H1 (cell line): ENCODE data around the gene CTTNBP2NL.

Experiments
- ATF2 ChIP-seq: IDR thresholded peaks from 2 replicates; pipeline ENCODE4 v1.6.1; 2012; ENCODE audit warnings: low read length, inconsistent platforms
- ATF3 ChIP-seq: IDR thresholded peaks from 2 replicates; pipeline ENCODE4 v1.6.1; 2011; ENCODE audit warnings: low read depth, mild to moderate bottlenecking, low read length; ENCODE audit not compliant: insufficient read depth
- CHD2 ChIP-seq: IDR thresholded peaks from 2 replicates; pipeline ENCODE4 v1.6.1; 2012; ENCODE audit warnings: low read length, improper control_type of control experiment
- EGR1 ChIP-seq: IDR thresholded peaks from 2 replicates; pipeline ENCODE4 v1.6.1; 2011; ENCODE audit warnings: low read depth, low read length, borderline replicate concordance
- POLR2A ChIP-seq, 2 experiments: IDR thresholded peaks; 1 replicate in 1 of 2; 2 replicates in 1 of 2; pipeline ENCODE4 v1.6.1; 2011; ENCODE audit warnings: low read depth in 2 of 2, low read length in 2 of 2, mild to moderate bottlenecking in 2 of 2; ENCODE audit errors: control extremely low read depth in 1 of 2
- POLR2AphosphoS5 ChIP-seq: IDR thresholded peaks from 2 replicates; pipeline ENCODE4 v1.6.1; 2011; ENCODE audit warnings: low read depth, low read length
- SIN3A ChIP-seq, 2 experiments: IDR thresholded peaks in 1 of 2; conservative IDR thresholded peaks in 1 of 2; 2 replicates each; pipeline ENCODE4 v1.6.1; 2011 to 2012; ENCODE audit warnings: low read length in 2 of 2, improper control_type of control experiment in 1 of 2, low read depth in 1 of 2, mild to moderate bottlenecking in 1 of 2
- SIX5 ChIP-seq: IDR thresholded peaks from 2 replicates; pipeline ENCODE4 v1.6.1; 2011; ENCODE audit warnings: mild to moderate bottlenecking, low read depth, low read length
- SP1 ChIP-seq: IDR thresholded peaks from 2 replicates; pipeline ENCODE4 v1.6.1; 2011; ENCODE audit warnings: low read depth, low read length
- SP2 ChIP-seq: IDR thresholded peaks from 2 replicates; pipeline ENCODE4 v1.6.1; 2012; ENCODE audit warnings: mild to moderate bottlenecking, low read length, inconsistent platforms
- TF ChIP-seq, protein P1 (sequence below), 3 experiments: IDR thresholded peaks; 1 replicate in 2 of 3; 2 replicates in 1 of 3; pipeline versions ENCODE4 v1.5.1 to v1.6.1; 2011; ENCODE audit warnings: low read length in 3 of 3, mild to moderate bottlenecking in 3 of 3, inconsistent platforms in 2 of 3, low read depth in 1 of 3, moderate library complexity in 1 of 3; ENCODE audit not compliant: insufficient read depth in 1 of 3; ENCODE audit errors: control extremely low read depth in 1 of 3

DNA sequence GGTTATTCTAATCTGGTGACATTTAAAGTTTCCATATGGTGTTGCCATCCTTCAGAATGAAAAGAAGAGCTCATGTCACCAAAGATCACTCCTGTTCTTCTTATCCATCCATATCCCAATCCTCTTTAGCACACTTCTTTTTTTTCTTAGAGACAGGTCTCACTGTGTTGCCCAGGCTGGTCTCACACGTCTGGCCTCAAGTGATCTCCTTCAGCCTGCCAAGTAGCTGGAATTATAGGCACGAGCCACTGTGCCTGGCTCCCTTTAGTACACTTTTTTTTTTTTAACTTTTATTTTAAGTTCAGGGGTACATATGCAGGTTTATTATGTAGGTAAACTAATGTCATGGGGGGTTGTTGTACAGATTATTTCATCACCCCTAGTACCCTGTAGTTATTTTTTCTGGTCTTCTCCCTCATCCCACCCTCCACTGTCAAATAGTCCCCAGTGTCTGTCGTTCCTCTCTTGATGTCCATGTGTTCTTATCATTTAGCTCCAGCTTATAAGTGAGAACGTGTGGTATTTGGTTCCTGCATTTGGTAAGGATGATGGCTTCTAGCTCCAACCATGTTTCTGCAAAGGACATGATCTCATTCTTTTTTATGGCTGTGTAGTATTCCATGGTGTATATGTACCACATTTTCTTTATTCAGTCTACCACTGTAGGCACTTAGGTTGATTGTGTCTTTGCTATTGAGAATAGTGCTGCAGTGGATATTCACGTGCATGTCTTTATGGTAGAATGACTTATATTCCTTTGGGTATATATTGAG lies 40.6 kb downstream of the CTTNBP2NL start:
- TF ChIP-seq EGR1 (no peak), ATF2 (no peak), SIX5 (no peak), ATF3 (no peak), CHD2 (no peak), SIN3A (conservative IDR thresholded peaks at IDR 0.05 in 1 of 2, IDR thresholded peaks at IDR 0.05 in 1 of 2; ENCODE audit: low read depth in 1 of 2, low read length in 2 of 2) (no peak), SP1 (no peak), POLR2AphosphoS5 (no peak), POLR2A (IDR thresholded peaks at IDR 0.05; ENCODE audit: control extremely low read depth in 1 of 2, low read depth in 2 of 2, low read length in 2 of 2) (no peak), SP2 (no peak)
- TF ChIP-seq, protein P1, sequence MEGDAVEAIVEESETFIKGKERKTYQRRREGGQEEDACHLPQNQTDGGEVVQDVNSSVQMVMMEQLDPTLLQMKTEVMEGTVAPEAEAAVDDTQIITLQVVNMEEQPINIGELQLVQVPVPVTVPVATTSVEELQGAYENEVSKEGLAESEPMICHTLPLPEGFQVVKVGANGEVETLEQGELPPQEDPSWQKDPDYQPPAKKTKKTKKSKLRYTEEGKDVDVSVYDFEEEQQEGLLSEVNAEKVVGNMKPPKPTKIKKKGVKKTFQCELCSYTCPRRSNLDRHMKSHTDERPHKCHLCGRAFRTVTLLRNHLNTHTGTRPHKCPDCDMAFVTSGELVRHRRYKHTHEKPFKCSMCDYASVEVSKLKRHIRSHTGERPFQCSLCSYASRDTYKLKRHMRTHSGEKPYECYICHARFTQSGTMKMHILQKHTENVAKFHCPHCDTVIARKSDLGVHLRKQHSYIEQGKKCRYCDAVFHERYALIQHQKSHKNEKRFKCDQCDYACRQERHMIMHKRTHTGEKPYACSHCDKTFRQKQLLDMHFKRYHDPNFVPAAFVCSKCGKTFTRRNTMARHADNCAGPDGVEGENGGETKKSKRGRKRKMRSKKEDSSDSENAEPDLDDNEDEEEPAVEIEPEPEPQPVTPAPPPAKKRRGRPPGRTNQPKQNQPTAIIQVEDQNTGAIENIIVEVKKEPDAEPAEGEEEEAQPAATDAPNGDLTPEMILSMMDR (IDR thresholded peaks at IDR 0.05; ENCODE audit: control extremely low read depth in 1 of 3, insufficient read depth in 1 of 3, low read depth in 1 of 3, low read length in 3 of 3): no peak
